ENCODE results near the gene SH3BP5. TPM values are rescaled to one million over a fixed set of nuclear protein-coding genes. Genes with fewer than 3 reads are reported as not detected.
"Not testable (repeated sequence)": the region's sequence is repeated elsewhere in the genome, so short reads cannot be mapped to it uniquely, and the experiment has no call there.

The SH3BP5 gene
- polyA plus RNA-seq: 12.4 TPM
- long read RNA-seq, donor 1, partial matches to known transcripts: 0 of 1 reads
- long read RNA-seq, donor 1, other reads (novel, unspliced or antisense): 0 of 1 reads
- long read RNA-seq, donor 2, partial matches to known transcripts: 0 of 3 reads
- long read RNA-seq, donor 2, other reads (novel, unspliced or antisense): 0 of 3 reads
- long read RNA-seq, donor 3: 0 reads
- long read RNA-seq, donor 4: 0 reads
- long read RNA-seq, donor 5, transcript SH3BP5-202 (9 exons, 2,822 nt): major isoform, 14 of 23 reads
- long read RNA-seq, donor 5, partial matches to known transcripts: 0 of 23 reads
- long read RNA-seq, donor 5, other reads (novel, unspliced or antisense): 9 of 23 reads
- long read RNA-seq, donor 6, transcript SH3BP5-202 (9 exons, 2,822 nt): major isoform, 11 of 11 reads
- long read RNA-seq, donor 6, partial matches to known transcripts: 0 of 11 reads
- long read RNA-seq, donor 6, other reads (novel, unspliced or antisense): 0 of 11 reads
- long read RNA-seq, donor 7, transcript SH3BP5-202 (9 exons, 2,822 nt): major isoform, 5 of 18 reads
- long read RNA-seq, donor 7, partial matches to known transcripts: 13 of 18 reads
- long read RNA-seq, donor 7, other reads (novel, unspliced or antisense): 0 of 18 reads
- long read RNA-seq, donor 8, transcript SH3BP5-202 (9 exons, 2,822 nt): major isoform, 6 of 21 reads
- long read RNA-seq, donor 8, partial matches to known transcripts: 15 of 21 reads
- long read RNA-seq, donor 8, other reads (novel, unspliced or antisense): 0 of 21 reads
- long read RNA-seq, donor 9, partial matches to known transcripts: 50 of 50 reads
- long read RNA-seq, donor 9, other reads (novel, unspliced or antisense): 0 of 50 reads
- long read RNA-seq, donor 10, transcript SH3BP5-202 (9 exons, 2,822 nt): major isoform, 12 of 12 reads
- long read RNA-seq, donor 10, partial matches to known transcripts: 0 of 12 reads
- long read RNA-seq, donor 10, other reads (novel, unspliced or antisense): 0 of 12 reads
- long read RNA-seq, donor 11, partial matches to known transcripts: 0 of 2 reads
- long read RNA-seq, donor 11, other reads (novel, unspliced or antisense): 0 of 2 reads

GRCh38 chr3:15332405-15333098 is at the start of gene SH3BP5:
TSS of gene SH3BP5 (minus strand) at chr3:15332586. CDS start at chr3:15332408, 178 bp downstream.
- H3K27ac ChIP-seq (ENCODE audit: low read length): no peak within 1 kb of the TSS
- peak in 1 of 2 donors; percentile 75 for DNase-seq
- H3K27me3 ChIP-seq (ENCODE audit: control insufficient read depth, insufficient read depth, low read length): peaks cover 21% of the 10 kb centered on the region
- H3K4me1 ChIP-seq (ENCODE audit: control insufficient read depth, insufficient read depth, low read length): no peaks in the 10 kb centered on the region
- H3K9me3 ChIP-seq (ENCODE audit: control insufficient read depth, low read depth, low read length): no peaks in the 10 kb centered on the region
- peak within 1 kb of the TSS; percentile 70 for H3K4me3 ChIP-seq (ENCODE audit: low read length)
- WGBS (ENCODE audit: insufficient coverage, low lambda C conversion rate): no CpG with 5 or more reads among the region's 66 CpGs
- H3K36me3 ChIP-seq (ENCODE audit: control insufficient read depth, insufficient read depth, low read length): no peaks in the 10 kb centered on the region

- H3K9me3 ChIP-seq (ENCODE audit: control insufficient read depth, low read depth, low read length): no peaks in the 10 kb centered on the region
- H3K27me3 ChIP-seq (ENCODE audit: control insufficient read depth, insufficient read depth, low read length): no peaks in the 10 kb centered on the region
- no peaks in the 10 kb centered on the region for H3K4me1 ChIP-seq (ENCODE audit: control insufficient read depth, insufficient read depth, low read length)
- no peak for DNase-seq
- H3K36me3 ChIP-seq (ENCODE audit: control insufficient read depth, insufficient read depth, low read length): no peaks in the 10 kb centered on the region
- 73% methylated on average over 2 of the region's 6 CpGs for WGBS (ENCODE audit: insufficient coverage, low lambda C conversion rate)
- no peak overlapping the region for H3K4me3 ChIP-seq (ENCODE audit: low read length)
- no peak overlapping the region for H3K27ac ChIP-seq (ENCODE audit: low read length)
Measured at GRCh38 chr3:15380980-15381890, 48.8 kb upstream of the SH3BP5 start.

GRCh38 chr3:15377961-15378791 is 45.8 kb upstream of the SH3BP5 start:
- no peak overlapping the region for H3K4me3 ChIP-seq (ENCODE audit: low read length)

GRCh38 chr3:15375461-15376000 is 43.1 kb upstream of the SH3BP5 start:
- H3K9me3 ChIP-seq (ENCODE audit: control insufficient read depth, low read depth, low read length): no peaks in the 10 kb centered on the region
- H3K4me3 ChIP-seq (ENCODE audit: low read length): no peak overlapping the region
- no peaks in the 10 kb centered on the region for H3K4me1 ChIP-seq (ENCODE audit: control insufficient read depth, insufficient read depth, low read length)
- DNase-seq: no peak
- H3K27ac ChIP-seq (ENCODE audit: low read length): no peak overlapping the region
- no peaks in the 10 kb centered on the region for H3K27me3 ChIP-seq (ENCODE audit: control insufficient read depth, insufficient read depth, low read length)
- WGBS (ENCODE audit: insufficient coverage, low lambda C conversion rate): no CpG with 5 or more reads among the region's 22 CpGs
- H3K36me3 ChIP-seq (ENCODE audit: control insufficient read depth, insufficient read depth, low read length): no peaks in the 10 kb centered on the region

More at GRCh38 chr3:15377961-15378791, 45.8 kb upstream of the SH3BP5 start:
- WGBS (ENCODE audit: insufficient coverage, low lambda C conversion rate): no CpG with 5 or more reads among the region's 16 CpGs
- peak; percentile 91 to 92 for DNase-seq
- Histone ChIP-seq H3K27me3 (ENCODE audit: control insufficient read depth, insufficient read depth, low read length) (no peaks in the 10 kb centered on the region), H3K27ac (ENCODE audit: low read length) (peak overlapping the region; percentile 12), H3K4me1 (ENCODE audit: control insufficient read depth, insufficient read depth, low read length) (no peaks in the 10 kb centered on the region), H3K36me3 (ENCODE audit: control insufficient read depth, insufficient read depth, low read length) (no peaks in the 10 kb centered on the region), H3K9me3 (ENCODE audit: control insufficient read depth, low read depth, low read length) (no peaks in the 10 kb centered on the region)

GRCh38 chr3:15372918-15373317 is 40.5 kb upstream of the SH3BP5 start:
- no peak for DNase-seq
- no peaks in the 10 kb centered on the region for H3K27me3 ChIP-seq (ENCODE audit: control insufficient read depth, insufficient read depth, low read length)
- no peaks in the 10 kb centered on the region for H3K4me1 ChIP-seq (ENCODE audit: control insufficient read depth, insufficient read depth, low read length)
- no CpG with 5 or more reads among the region's 4 CpGs for WGBS (ENCODE audit: insufficient coverage, low lambda C conversion rate)
- no peaks in the 10 kb centered on the region for H3K36me3 ChIP-seq (ENCODE audit: control insufficient read depth, insufficient read depth, low read length)
- H3K9me3 ChIP-seq (ENCODE audit: control insufficient read depth, low read depth, low read length): no peaks in the 10 kb centered on the region
- H3K27ac ChIP-seq (ENCODE audit: low read length): no peak overlapping the region
- H3K4me3 ChIP-seq (ENCODE audit: low read length): no peak overlapping the region

GRCh38 chr3:15368561-15369135 is 36.3 kb upstream of the SH3BP5 start:
- DNase-seq: no peak
- no peaks in the 10 kb centered on the region for H3K9me3 ChIP-seq (ENCODE audit: control insufficient read depth, low read depth, low read length)
- H3K36me3 ChIP-seq (ENCODE audit: control insufficient read depth, insufficient read depth, low read length): no peaks in the 10 kb centered on the region
- no peak overlapping the region for H3K27ac ChIP-seq (ENCODE audit: low read length)
- H3K4me1 ChIP-seq (ENCODE audit: control insufficient read depth, insufficient read depth, low read length): no peaks in the 10 kb centered on the region
- 94% methylated on average over 2 of the region's 6 CpGs for WGBS (ENCODE audit: insufficient coverage, low lambda C conversion rate)
- H3K27me3 ChIP-seq (ENCODE audit: control insufficient read depth, insufficient read depth, low read length): no peaks in the 10 kb centered on the region
- H3K4me3 ChIP-seq (ENCODE audit: low read length): no peak overlapping the region

- 100% methylated on average over 1 of the region's 1 CpG for WGBS (ENCODE audit: insufficient coverage, low lambda C conversion rate)
- Histone ChIP-seq H3K4me3 (ENCODE audit: low read length) (no peak overlapping the region), H3K27ac (ENCODE audit: low read length) (no peak overlapping the region), H3K36me3 (ENCODE audit: control insufficient read depth, insufficient read depth, low read length) (no peaks in the 10 kb centered on the region), H3K9me3 (ENCODE audit: control insufficient read depth, low read depth, low read length) (no peaks in the 10 kb centered on the region), H3K4me1 (ENCODE audit: control insufficient read depth, insufficient read depth, low read length) (peaks cover 5% of the 10 kb centered on the region), H3K27me3 (ENCODE audit: control insufficient read depth, insufficient read depth, low read length) (no peaks in the 10 kb centered on the region)
- DNase-seq: no peak
Measured at GRCh38 chr3:15367059-15367458, 34.7 kb upstream of the SH3BP5 start.

GRCh38 chr3:15364078-15364477 is 31.7 kb upstream of the SH3BP5 start:
- H3K27me3 ChIP-seq (ENCODE audit: control insufficient read depth, insufficient read depth, low read length); H3K4me3 ChIP-seq (ENCODE audit: low read length); H3K27ac ChIP-seq (ENCODE audit: low read length); H3K9me3 ChIP-seq (ENCODE audit: control insufficient read depth, low read depth, low read length); H3K36me3 ChIP-seq (ENCODE audit: control insufficient read depth, insufficient read depth, low read length); H3K4me1 ChIP-seq (ENCODE audit: control insufficient read depth, insufficient read depth, low read length): not testable (repeated sequence)
- no CpG with 5 or more reads among the region's 6 CpGs for WGBS (ENCODE audit: insufficient coverage, low lambda C conversion rate)
- peak; percentile 60 to 88 for DNase-seq

All from large intestine (tissue), 12 donors.